GM21515 (cell line): ENCODE data around the gene TLN1.
A peak's percentile ranks its signal among the peaks of the same experiment; 100 is the strongest.

ENCODE experiments used
- ATAC-seq: cut with Tn5 transposase; IDR thresholded peaks from one replicate; pipeline ENCODE4 v1.9.1; 2021; ENCODE audit not compliant: unreplicated experiment

The TLN1 gene, protein sequence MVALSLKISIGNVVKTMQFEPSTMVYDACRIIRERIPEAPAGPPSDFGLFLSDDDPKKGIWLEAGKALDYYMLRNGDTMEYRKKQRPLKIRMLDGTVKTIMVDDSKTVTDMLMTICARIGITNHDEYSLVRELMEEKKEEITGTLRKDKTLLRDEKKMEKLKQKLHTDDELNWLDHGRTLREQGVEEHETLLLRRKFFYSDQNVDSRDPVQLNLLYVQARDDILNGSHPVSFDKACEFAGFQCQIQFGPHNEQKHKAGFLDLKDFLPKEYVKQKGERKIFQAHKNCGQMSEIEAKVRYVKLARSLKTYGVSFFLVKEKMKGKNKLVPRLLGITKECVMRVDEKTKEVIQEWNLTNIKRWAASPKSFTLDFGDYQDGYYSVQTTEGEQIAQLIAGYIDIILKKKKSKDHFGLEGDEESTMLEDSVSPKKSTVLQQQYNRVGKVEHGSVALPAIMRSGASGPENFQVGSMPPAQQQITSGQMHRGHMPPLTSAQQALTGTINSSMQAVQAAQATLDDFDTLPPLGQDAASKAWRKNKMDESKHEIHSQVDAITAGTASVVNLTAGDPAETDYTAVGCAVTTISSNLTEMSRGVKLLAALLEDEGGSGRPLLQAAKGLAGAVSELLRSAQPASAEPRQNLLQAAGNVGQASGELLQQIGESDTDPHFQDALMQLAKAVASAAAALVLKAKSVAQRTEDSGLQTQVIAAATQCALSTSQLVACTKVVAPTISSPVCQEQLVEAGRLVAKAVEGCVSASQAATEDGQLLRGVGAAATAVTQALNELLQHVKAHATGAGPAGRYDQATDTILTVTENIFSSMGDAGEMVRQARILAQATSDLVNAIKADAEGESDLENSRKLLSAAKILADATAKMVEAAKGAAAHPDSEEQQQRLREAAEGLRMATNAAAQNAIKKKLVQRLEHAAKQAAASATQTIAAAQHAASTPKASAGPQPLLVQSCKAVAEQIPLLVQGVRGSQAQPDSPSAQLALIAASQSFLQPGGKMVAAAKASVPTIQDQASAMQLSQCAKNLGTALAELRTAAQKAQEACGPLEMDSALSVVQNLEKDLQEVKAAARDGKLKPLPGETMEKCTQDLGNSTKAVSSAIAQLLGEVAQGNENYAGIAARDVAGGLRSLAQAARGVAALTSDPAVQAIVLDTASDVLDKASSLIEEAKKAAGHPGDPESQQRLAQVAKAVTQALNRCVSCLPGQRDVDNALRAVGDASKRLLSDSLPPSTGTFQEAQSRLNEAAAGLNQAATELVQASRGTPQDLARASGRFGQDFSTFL (N-terminal part only)

DNA sequence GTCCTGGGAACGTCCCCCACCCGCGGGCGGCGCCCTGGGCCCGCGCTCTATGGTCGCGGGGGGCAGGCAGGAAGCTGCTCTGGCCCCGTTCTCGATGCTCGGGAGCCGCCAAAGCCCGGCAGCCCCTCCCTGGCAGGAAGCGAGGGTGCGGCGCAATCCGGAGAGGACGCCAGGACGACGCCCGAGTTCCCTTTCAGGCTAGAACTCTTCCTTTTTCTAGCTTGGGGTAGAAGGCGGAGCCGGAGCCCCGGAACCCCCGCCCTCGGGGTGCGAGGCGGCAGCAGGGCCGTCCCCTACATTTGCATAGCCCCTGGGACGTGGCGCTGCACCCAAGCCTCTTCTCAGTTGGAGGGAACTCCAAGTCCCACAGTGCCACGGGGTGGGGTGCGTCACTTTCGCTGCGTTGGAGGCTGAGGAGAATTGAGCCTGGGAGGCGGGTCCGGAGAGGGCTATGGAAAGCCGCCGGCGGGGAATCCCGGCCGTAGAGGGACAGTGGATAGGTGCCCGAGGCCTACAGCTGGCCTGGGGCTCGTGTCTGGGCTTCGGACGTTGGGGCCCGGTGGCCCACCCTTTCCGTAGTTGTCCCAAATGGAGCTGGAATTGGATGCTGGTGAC is at the start of gene TLN1, which contains the start of gene CREB3:
Gene TLN1, minus strand, starts transcription at position 11 of the 615 bp plus-strand sequence. CDS start 6,501 bp downstream, outside the sequence.
Gene CREB3, plus strand, starts transcription at position 482 of the 615 bp plus-strand sequence. Its CDS starts 107 bp downstream, at position 589.
- ATAC-seq: peak; percentile 74

DNA sequence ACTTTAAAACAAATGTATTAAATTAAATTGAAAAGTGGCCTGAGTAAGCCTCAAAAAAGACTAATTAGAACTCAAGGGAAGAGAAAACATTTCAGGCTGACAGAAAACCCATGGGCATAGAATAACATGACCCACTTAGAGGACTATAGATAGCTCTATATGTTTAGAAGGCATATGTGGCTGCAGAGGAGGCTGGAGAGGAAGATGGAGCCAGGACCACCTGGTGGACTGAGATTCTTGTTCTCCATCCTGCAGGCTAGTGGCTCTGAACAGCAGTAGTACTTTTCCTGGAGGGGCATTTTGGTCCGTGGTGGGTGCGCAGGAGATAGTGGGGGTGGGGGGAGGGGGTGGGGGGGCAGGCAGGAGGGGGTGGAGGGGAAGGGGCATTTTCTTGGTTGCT is 49.1 kb upstream of the TLN1 start:
- no peak for ATAC-seq

DNA sequence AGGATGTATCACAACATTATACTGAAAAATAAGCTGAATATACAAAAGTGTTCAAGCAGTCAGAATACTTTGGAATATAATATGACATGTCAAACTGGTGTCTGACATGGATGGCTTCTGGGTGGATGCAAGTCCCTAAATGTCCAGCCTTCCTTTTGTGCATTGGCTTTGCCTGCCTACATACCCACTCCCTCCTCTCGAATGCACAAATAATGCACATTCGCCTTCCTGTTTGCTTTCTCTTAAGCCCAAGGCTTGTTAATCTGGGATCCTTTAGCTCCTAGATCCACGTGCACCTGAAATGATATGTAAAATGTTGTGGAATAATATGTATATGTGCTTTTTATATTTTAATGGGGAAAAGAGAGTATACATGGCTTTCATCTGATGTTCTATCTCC is 46.5 kb upstream of the TLN1 start:
- ATAC-seq: no peak

DNA sequence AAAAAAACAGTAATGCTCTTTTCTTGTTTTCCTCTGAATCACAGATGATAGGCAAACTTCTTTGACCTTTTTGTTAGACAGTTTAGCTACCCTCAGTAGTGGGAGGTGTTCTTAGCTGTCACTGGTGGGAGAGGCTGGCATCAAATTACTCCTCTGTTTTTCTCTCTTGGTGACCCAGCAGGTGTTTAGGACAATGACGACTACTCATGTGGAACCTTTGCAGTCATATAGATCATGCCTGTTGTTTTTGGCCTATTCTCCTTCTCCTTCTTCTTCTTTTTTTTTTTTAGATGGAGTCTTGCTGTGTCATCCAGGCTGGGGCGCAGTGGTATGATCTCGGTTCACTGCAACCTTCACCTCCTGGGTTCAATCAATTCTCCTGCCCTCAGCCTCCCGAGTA is 44.0 kb upstream of the TLN1 start:
- ATAC-seq: no peak

DNA sequence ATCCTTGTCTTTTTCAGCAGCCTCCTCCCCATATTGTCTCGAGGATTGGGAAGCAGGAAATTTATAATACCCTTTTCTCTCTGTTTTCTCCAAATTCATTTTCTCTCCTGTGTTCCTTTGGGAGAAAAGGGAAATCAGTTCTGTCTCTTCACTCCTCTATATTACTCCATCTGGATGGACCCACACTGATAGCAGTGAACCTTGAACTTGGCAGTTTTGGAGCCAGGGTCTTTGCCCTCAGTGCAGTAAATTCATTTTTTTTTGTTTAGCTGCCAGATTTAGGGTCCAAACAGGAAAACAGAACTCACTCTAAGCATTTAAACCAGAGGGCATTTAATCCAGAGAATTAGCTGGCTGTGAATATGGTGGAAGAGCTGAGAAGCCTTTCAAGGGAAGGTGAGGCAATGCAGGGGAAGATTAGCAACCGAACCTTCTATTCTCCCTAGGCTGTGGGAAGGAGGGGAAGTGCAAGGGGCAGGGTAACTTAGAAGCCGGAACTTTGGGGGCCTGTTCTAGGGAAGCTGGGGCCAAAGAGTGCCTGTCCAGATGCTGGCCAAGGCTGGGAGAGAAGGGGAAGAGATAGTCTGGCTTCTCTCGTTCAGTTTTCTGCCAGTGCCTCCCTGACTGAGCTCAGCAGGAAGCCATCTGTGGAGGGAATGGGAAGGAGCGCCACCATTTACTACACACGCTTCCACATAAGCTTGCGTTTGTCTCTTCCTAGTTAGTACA is 43.1 kb upstream of the TLN1 start:
- no peak for ATAC-seq

DNA sequence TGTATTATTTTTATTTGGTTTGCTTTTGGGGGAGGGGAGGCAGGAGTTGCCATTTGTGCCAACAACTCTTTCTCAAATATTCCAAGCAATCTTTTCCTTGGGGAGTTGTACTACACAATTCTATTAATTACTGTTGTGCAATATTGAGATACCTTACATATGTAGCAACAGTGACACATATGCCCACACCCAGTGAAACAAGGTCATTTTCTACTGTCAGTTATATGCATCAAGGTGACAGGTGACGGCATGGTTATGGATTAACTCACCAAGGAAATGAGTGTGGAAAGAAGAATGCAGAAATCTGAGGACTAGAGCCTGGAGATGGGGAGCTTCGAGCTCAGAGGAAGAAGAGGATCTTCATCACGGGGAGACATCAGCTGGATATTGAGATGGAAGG is 39.9 kb upstream of the TLN1 start:
- ATAC-seq: no peak

DNA sequence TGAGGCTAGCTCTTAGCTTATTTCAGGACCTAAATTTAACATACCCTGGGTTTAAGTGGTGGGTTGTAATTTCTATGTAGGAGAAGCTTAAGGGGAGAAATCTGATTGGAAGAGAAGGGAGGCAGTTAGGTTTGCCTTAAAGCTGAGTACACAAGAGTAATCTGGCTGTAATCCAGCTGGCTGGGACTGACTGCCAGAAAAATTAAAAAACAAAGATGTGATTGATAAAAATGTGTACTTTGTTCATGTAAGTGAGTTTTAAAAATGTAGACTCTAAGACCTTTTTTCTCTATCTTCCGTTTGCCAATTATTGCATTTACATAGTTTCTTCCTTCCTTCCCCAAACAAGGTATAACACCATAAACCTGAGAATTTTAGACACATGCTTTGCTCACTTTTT is 39.5 kb upstream of the TLN1 start:
- ATAC-seq: no peak

DNA sequence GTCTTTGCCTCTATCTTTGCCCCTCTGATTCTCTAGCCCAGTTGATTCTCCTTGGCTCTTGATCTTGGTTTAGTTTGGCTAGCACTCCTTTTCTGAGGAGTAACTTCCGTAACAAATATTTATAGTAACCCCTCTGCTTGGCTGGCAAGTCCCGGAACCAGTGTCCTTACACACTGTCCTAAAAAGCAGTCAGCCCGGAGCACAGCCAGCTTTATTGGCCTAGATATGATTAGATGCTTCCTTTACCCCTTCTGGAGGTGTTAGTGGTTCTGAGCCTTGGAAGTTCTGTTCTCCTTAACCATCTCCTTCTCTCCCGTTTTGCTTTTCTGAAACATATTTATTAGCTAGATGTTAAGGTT is 39.1 kb upstream of the TLN1 start:
- ATAC-seq: no peak

DNA sequence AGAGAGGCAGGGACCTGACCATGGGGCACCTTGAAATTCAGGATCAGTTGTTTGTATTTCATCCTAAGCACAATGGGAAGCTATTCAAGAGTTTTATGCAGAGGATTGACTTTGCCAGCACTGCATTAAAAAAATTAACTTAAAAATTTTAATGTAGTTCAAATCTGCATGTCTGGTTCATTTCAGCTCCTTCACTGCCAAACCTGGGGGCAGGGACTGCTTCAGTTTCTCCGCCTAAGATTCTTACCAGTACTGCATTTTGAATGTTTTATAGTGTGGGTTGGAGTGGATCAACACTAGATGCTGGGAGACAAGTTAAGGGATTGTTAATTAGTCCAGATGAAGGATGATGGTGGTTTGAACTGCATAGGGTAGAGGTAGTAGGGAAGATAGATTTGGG is 37.8 kb upstream of the TLN1 start:
- ATAC-seq: no peak

DNA sequence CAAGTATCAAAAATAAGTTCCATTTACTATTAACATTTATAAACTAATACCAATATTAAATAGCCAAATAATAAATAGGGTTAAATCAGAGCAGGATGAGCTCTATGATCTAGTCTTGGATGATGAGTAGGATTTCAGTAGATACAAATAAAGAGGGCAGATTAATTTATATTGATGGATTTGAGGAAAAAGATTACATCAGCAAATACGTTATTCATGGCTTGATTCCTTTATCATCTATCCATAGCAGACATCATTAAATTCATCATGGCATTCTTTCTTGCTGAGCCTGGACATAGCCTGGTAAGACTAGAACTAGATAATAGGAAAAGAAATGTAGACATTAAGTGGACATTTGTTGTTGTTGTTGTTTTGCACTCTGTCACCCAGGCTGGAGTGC is 35.5 kb upstream of the TLN1 start:
- no peak for ATAC-seq

DNA sequence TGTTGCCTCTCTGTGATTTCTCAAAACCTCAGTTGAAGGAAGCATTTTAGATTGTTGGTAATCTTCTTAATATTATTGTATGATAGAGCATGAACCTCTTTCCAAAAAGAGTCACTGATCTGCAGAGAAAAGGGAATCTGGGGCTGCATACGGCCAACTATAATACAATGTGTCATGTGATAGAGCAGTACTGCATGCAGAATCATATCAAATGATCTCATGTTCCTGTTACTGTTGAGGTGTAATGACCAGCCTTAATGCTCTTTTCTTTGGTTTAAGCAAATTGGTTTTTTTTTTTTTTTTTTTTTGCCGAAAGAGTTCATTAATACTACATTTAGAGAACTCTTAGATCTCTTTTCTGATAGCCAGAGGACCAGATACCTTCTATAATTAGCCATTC is 35.0 kb upstream of the TLN1 start:
- ATAC-seq: no peak

DNA sequence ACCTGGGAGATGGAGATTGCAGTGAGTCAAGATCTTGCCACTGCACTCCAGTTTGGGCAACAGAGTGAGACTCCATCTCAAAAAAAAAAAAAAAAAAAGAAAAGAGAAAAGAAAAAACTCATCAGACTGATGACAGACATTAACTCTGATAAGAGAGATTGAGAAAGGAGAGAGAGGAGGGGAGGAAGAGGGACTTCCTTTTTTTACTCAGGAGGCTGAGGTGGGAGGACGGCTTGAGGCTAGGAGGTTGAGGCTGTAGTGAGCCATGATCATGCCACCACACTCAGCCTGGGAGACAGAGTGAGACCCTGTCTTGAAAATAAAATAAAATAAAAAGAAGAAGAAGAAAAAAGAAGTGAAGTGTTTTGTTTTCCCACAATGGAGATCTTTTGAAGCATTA is 31.8 kb upstream of the TLN1 start:
- no peak for ATAC-seq

DNA sequence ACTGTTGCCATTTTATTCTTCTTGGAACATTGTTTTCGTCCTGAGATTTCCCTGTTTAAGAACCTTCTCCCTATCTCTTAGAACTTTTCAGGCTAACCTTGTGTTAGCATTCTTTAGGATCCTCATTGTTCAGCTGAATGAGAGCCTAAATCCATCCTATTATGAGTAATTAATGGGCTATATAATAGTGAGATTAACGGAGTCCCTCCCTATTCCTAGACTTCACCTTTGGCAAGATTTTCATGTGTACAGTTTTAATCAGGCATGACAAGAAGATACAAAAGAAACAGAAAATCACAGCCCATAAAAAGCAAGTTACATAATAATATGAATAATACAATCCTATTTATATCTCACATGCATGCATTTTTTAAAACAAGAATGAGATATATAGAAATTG is 31.2 kb upstream of the TLN1 start:
- ATAC-seq: no peak

DNA sequence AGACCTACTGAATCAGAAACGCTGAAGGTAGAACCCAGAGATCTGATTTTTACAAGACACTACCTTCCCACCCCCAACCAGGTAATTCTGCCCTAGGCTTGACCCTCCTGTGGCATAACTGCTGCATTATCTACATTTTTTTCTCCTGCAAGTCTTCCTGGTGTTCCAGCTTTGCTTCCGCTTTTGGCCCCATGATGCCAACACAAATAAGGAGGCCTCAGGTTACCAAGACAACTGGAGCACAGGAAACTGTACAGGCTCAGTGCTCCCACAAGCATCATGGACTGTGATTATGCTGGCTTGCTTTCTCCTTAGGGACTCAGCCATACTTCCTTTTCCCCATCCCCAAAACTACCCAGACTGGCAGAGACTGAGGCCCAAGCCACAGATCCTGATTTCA is 28.7 kb upstream of the TLN1 start:
- no peak for ATAC-seq

DNA sequence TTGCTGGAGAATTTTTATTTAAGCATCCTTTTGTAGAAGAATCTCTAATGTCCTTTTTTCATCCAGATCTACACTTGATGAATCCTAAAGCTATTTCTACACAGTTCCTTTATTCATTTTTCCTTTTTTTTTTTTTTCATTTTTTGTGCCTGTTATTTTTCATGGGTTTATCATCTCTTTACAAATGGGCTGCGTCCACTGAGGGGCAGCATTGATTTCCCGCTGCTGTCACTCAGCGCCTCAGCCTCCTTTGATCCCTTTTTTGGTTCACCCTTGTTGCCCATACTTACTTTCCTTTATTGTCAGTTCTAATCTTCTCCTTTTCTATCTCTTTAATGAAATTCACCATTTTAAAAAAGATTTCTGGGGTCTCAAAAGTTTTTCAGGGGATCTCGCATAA is 27.8 kb upstream of the TLN1 start:
- ATAC-seq: no peak

DNA sequence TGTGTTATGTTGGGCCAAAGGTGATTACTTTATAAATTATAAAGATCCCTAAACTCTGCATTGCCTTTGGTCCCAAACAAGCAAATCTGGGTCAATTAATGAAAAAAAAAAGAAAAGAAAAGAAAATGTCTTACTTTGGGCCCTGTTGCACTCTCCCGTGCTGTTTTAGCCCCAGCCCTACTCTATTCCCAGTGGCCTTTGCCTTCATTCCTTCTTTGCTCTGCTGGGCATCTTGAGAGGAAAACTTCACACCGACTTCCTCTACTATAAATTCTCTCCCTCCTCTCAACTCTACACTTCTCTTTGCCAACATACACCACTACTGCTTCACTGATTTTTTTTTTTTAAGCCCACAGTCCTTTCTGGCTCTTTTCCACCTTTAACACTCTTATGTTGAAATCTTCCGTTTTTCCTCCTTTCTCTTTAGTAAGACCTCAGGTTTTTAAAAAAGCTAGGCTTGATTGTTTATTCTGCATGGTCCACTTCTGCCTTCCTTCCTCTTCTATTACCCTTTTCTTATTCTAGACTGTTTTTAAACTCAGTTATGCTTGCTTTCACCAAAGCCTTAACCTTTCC is 26.6 kb upstream of the TLN1 start:
- no peak for ATAC-seq

DNA sequence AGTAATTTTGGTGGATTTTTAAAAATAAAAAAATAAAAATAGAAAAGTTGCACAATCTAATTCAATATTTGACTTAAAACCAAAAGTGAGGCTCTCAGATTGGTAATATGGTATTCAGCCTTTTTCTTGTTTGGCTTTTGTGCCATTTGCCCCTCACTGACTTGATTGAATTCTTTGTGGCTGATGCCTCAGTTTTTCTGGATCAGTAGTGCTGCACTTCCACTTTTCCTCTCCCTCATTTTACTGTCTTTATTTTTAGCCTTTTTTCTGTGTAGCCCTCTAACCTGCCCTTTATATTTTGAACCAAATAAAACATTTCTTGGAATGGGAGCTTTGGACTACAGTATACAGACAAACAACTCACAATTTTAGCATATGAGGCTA is 25.9 kb upstream of the TLN1 start:
- ATAC-seq: no peak

DNA sequence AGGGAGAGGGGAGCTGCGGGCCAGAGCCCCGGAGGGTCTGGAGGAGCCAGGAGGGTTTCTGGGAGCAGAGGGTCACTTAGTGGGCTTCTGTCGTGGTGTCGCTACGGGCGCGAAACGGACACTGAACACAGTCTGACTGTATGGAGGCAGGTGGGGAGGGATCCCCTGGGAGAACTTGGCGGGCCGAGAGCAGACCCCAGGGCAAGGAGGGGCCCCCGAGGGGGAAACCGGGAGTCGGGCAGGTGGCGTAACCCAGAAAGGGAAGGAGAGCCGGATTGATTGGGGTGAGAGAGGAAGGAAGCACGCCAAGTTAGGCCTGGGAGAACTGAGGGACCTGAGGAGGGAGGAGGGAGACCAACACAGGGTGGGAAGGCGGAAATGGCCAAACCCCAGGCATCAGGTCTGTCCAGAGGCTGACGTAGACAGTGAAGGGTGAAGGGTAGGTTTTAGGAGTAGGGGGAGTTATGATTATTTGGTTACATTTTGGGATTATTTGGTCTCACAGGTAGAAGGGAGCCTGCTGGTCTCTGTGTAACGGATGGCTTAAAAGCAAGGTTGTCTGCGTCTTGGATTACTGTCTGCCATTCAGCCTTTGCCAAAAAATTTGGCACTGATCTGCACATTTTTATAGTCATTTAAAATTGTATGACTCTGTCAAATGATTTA is 25.4 kb upstream of the TLN1 start:
- ATAC-seq: peak; percentile 43
